HepG2 (cell line): ENCODE data around the gene GJC1. TPM values are rescaled to one million over a fixed set of nuclear protein-coding genes. Genes with fewer than 3 reads are reported as not detected.

ENCODE experiments used
- BHLHE40 ChIP-seq: IDR thresholded peaks from 2 replicates; pipeline ENCODE4 v1.6.1; 2011; ENCODE audit warnings: low read length, improper control_type of control experiment
- BORCS8-MEF2B ChIP-seq: sonication (generic); formaldehyde crosslinking; IDR thresholded peaks from 2 replicates; pipeline ENCODE4 v1.8.0; 2022; ENCODE audit warnings: mild to moderate bottlenecking, missing genetic modification reagents
- CCAR2 ChIP-seq: fragments of 200-400 bp; formaldehyde crosslinking; optimal IDR thresholded peaks from 2 replicates; pipeline ENCODE3; 2018; ENCODE audit warnings: low read depth, mild to moderate bottlenecking, low read length, moderate library complexity
- FOXA3 ChIP-seq: IDR thresholded peaks from 2 replicates; pipeline ENCODE4 v1.6.1; 2016; ENCODE audit warnings: missing genetic modification reagents, missing compliant biosample characterization
- MAFK ChIP-seq, 2 experiments: IDR thresholded peaks in 1 of 2; conservative IDR thresholded peaks in 1 of 2; 2 replicates each; pipeline ENCODE4 v1.6.1; 2011; ENCODE audit warnings: improper control_type of control experiment in 2 of 2, low read length in 2 of 2
- PHF8 ChIP-seq: sonication (generic); formaldehyde crosslinking; IDR thresholded peaks from 2 replicates; pipeline ENCODE4 v1.5.0; 2020; ENCODE audit warnings: missing genetic modification reagents
- REL ChIP-seq: sonication (generic); formaldehyde crosslinking; conservative IDR thresholded peaks from 2 replicates; pipeline ENCODE4 v1.8.0; 2022; ENCODE audit warnings: mild to moderate bottlenecking, missing genetic modification reagents, moderate library complexity
- SALL2 ChIP-seq: sonication (generic); formaldehyde crosslinking; IDR thresholded peaks from 2 replicates; pipeline ENCODE4 v1.8.1; 2023; ENCODE audit warnings: mild to moderate bottlenecking, missing genetic modification reagents, inconsistent platforms
- TBX2 ChIP-seq: sonication (generic); formaldehyde crosslinking; IDR thresholded peaks from 2 replicates; pipeline ENCODE4 v1.5.0; 2020; ENCODE audit warnings: missing genetic modification reagents, mild to moderate bottlenecking, borderline replicate concordance
- ZFP36L2 ChIP-seq: sonication (generic); formaldehyde crosslinking; IDR thresholded peaks from 2 replicates; pipeline ENCODE4 v1.4.0; 2020; ENCODE audit warnings: missing genetic modification reagents
- ZNF225 ChIP-seq: sonication (generic); formaldehyde crosslinking; IDR thresholded peaks from 2 replicates; pipeline ENCODE4 v1.4.0; 2020; ENCODE audit warnings: mild to moderate bottlenecking, missing genetic modification reagents
- ZNF256 ChIP-seq: sonication (generic); formaldehyde crosslinking; conservative IDR thresholded peaks from 2 replicates; pipeline ENCODE4 v1.4.0; 2020; ENCODE audit warnings: missing genetic modification reagents
- ZNF3 ChIP-seq: IDR thresholded peaks from 2 replicates; pipeline ENCODE4 v1.7.0; 2017; ENCODE audit warnings: inconsistent platforms
- ZNF333 ChIP-seq: sonication (generic); formaldehyde crosslinking; IDR thresholded peaks from 2 replicates; pipeline ENCODE4 v1.4.0; 2020; ENCODE audit warnings: mild to moderate bottlenecking, missing genetic modification reagents, borderline replicate concordance
- ZNF337 ChIP-seq: sonication (generic); formaldehyde crosslinking; IDR thresholded peaks from 2 replicates; pipeline ENCODE4 v1.5.1; 2020; ENCODE audit warnings: missing genetic modification reagents, low read depth, mild to moderate bottlenecking, borderline replicate concordance
- ZSCAN9 ChIP-seq: IDR thresholded peaks from 2 replicates; pipeline ENCODE4 v1.6.1; 2016; ENCODE audit warnings: borderline replicate concordance
- polyA plus RNA-seq, 8 experiments: library from polyadenylated mRNA; depleted of rRNA in 3 of 8; stranded (reverse) in 7 of 8; unstranded in 1 of 8; fragments of >200 nt; fragmentation: Illumina TruSeq in 4 of 8; extraction: Trizol in 4 of 8; gene quantifications; 2 replicates each; pipeline versions ENCODE4 v1.2.1 to v1.2.3, GENCODE V29; 2011 to 2016; ENCODE audit warnings: low read depth in 4 of 8, missing spikeins in 1 of 8, mixed read lengths in 1 of 8; ENCODE audit not compliant: insufficient read depth in 1 of 8
- total RNA-seq, 5 experiments: library from RNA; depleted of rRNA; stranded (reverse); fragments of >200 nt; fragmentation: Illumina TruSeq; extraction: Trizol; gene quantifications; 2 replicates each; pipeline ENCODE4 v1.2.3, GENCODE V29; 2016; ENCODE audit warnings: low read depth in 1 of 5
- TF ChIP-seq, protein P1 (sequence below): sonication (generic); formaldehyde crosslinking; IDR thresholded peaks from 2 replicates; pipeline ENCODE4 v1.5.0; 2020; ENCODE audit warnings: mild to moderate bottlenecking, missing genetic modification reagents, borderline replicate concordance
- TF ChIP-seq, protein P2 (sequence below): IDR thresholded peaks from 2 replicates; pipeline ENCODE4 v1.6.1; 2016; ENCODE audit warnings: mild to moderate bottlenecking, missing biosample characterization, missing genetic modification reagents
- TF ChIP-seq, protein P3 (sequence below): sonication (generic); formaldehyde crosslinking; IDR thresholded peaks from 2 replicates; pipeline ENCODE4 v1.9.0; 2021; ENCODE audit warnings: mild to moderate bottlenecking, missing genetic modification reagents

GJC1 gene
- total and polyA plus RNA-seq, 2 of the 13 experiments (the other 11 are each of a cell fraction or from before 2014, with no cell fraction given): 1.7 TPM

DNA sequence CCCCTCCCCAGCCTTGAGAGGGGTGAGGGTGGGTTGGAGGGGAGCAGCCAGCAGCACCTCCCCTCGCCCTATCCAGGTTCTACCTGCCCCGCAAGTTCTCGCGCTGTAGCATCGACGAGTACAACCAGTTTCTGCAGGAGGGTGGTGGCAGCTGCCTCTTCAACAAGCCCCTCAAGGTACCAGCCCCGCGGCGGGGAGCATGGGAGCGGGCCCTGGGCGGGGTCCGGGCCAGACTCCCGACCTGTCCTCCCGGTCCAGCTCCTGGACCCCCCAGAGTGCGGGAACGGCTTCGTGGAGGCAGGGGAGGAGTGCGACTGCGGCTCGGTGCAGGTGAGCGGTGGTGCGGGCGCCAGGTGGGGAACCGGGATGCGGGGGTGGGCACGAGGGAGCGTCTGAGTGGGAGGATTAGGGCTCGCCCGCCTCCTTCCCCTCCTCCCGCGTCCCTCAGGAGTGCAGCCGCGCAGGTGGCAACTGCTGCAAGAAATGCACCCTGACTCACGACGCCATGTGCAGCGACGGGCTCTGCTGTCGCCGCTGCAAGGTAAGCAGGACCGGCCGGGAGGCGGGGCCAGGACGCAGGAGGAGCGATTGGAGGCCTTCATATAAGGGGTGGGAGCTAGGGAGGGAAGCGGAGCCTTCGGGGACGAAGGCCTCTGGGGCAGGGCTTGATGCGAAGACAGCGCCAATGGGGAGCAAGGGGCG, 54.8 kb downstream of the GJC1 start (continued):
- TF ChIP-seq, protein P1, sequence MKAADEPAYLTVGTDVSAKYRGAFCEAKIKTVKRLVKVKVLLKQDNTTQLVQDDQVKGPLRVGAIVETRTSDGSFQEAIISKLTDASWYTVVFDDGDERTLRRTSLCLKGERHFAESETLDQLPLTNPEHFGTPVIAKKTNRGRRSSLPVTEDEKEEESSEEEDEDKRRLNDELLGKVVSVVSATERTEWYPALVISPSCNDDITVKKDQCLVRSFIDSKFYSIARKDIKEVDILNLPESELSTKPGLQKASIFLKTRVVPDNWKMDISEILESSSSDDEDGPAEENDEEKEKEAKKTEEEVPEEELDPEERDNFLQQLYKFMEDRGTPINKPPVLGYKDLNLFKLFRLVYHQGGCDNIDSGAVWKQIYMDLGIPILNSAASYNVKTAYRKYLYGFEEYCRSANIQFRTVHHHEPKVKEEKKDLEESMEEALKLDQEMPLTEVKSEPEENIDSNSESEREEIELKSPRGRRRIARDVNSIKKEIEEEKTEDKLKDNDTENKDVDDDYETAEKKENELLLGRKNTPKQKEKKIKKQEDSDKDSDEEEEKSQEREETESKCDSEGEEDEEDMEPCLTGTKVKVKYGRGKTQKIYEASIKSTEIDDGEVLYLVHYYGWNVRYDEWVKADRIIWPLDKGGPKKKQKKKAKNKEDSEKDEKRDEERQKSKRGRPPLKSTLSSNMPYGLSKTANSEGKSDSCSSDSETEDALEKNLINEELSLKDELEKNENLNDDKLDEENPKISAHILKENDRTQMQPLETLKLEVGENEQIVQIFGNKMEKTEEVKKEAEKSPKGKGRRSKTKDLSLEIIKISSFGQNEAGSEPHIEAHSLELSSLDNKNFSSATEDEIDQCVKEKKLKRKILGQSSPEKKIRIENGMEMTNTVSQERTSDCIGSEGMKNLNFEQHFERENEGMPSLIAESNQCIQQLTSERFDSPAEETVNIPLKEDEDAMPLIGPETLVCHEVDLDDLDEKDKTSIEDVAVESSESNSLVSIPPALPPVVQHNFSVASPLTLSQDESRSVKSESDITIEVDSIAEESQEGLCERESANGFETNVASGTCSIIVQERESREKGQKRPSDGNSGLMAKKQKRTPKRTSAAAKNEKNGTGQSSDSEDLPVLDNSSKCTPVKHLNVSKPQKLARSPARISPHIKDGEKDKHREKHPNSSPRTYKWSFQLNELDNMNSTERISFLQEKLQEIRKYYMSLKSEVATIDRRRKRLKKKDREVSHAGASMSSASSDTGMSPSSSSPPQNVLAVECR: peak; percentile 80
- TF ChIP-seq PHF8 (CRISPR knock-in tag) (peak; percentile 56), ZNF225 (CRISPR knock-in tag) (no peak), FOXA3 (CRISPR knock-in tag) (0 out of 2 replicates have a peak, but pooled peaks have one; percentile 9), ZNF333 (CRISPR knock-in tag) (no peak), CCAR2 (no peak), ZNF337 (CRISPR knock-in tag) (no peak), REL (no peak; the same call in 1 of the 2 replicates), BHLHE40 (no peak), BORCS8-MEF2B (CRISPR knock-in tag) (peak; percentile 67; the same call in 1 of the 2 replicates), MAFK (conservative IDR thresholded peaks at IDR 0.05 in 1 of 2, IDR thresholded peaks at IDR 0.05 in 1 of 2; ENCODE audit: low read length in 2 of 2) (no peak), SALL2 (peak; percentile 4; the same call in 1 of the 2 replicates), ZNF256 (CRISPR knock-in tag) (0 out of 2 replicates have a peak, but pooled peaks have one; percentile 70), ZSCAN9 (CRISPR knock-in tag) (no peak), TBX2 (CRISPR knock-in tag) (no peak), ZFP36L2 (CRISPR knock-in tag) (no peak), ZNF3 (CRISPR knock-in tag) (no peak)
- TF ChIP-seq, protein P2, sequence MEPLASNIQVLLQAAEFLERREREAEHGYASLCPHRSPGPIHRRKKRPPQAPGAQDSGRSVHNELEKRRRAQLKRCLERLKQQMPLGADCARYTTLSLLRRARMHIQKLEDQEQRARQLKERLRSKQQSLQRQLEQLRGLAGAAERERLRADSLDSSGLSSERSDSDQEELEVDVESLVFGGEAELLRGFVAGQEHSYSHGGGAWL: peak; percentile 71; the same call in 1 of the 2 replicates
- TF ChIP-seq, protein P3, sequence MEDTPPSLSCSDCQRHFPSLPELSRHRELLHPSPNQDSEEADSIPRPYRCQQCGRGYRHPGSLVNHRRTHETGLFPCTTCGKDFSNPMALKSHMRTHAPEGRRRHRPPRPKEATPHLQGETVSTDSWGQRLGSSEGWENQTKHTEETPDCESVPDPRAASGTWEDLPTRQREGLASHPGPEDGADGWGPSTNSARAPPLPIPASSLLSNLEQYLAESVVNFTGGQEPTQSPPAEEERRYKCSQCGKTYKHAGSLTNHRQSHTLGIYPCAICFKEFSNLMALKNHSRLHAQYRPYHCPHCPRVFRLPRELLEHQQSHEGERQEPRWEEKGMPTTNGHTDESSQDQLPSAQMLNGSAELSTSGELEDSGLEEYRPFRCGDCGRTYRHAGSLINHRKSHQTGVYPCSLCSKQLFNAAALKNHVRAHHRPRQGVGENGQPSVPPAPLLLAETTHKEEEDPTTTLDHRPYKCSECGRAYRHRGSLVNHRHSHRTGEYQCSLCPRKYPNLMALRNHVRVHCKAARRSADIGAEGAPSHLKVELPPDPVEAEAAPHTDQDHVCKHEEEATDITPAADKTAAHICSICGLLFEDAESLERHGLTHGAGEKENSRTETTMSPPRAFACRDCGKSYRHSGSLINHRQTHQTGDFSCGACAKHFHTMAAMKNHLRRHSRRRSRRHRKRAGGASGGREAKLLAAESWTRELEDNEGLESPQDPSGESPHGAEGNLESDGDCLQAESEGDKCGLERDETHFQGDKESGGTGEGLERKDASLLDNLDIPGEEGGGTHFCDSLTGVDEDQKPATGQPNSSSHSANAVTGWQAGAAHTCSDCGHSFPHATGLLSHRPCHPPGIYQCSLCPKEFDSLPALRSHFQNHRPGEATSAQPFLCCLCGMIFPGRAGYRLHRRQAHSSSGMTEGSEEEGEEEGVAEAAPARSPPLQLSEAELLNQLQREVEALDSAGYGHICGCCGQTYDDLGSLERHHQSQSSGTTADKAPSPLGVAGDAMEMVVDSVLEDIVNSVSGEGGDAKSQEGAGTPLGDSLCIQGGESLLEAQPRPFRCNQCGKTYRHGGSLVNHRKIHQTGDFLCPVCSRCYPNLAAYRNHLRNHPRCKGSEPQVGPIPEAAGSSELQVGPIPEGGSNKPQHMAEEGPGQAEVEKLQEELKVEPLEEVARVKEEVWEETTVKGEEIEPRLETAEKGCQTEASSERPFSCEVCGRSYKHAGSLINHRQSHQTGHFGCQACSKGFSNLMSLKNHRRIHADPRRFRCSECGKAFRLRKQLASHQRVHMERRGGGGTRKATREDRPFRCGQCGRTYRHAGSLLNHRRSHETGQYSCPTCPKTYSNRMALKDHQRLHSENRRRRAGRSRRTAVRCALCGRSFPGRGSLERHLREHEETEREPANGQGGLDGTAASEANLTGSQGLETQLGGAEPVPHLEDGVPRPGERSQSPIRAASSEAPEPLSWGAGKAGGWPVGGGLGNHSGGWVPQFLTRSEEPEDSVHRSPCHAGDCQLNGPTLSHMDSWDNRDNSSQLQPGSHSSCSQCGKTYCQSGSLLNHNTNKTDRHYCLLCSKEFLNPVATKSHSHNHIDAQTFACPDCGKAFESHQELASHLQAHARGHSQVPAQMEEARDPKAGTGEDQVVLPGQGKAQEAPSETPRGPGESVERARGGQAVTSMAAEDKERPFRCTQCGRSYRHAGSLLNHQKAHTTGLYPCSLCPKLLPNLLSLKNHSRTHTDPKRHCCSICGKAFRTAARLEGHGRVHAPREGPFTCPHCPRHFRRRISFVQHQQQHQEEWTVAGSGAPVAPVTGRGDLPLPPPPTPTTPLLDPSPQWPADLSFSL: no peak
